Trophoblast cell (in vitro differentiated cells and primary cell): ENCODE results near the gene TXNDC5.

Source experiments
- DNase-seq, 2 donors: peaks; one replicate each; pipeline ENCODE4 v3.0.0-alpha.2; 2016
- H2AFZ ChIP-seq: 2 replicates; pipeline ENCODE4 v1.6.1; 2013; ENCODE audit warnings: low read length, moderate library complexity, mild to moderate bottlenecking; ENCODE audit not compliant: insufficient read depth, poor library complexity
- H2AK5ac ChIP-seq: 2 replicates; pipeline ENCODE4 v1.6.1; 2013; ENCODE audit warnings: mild to moderate bottlenecking, low read length
- H2BK120ac ChIP-seq: 2 replicates; pipeline ENCODE4 v1.6.1; 2013; ENCODE audit warnings: low read length, mild to moderate bottlenecking, moderate library complexity; ENCODE audit not compliant: insufficient read depth, poor library complexity
- H2BK12ac ChIP-seq: 2 replicates; pipeline ENCODE4 v1.6.1; 2013; ENCODE audit warnings: mild to moderate bottlenecking, low read length, moderate library complexity
- H2BK5ac ChIP-seq: 2 replicates; pipeline ENCODE4 v1.6.1; 2013; ENCODE audit warnings: low read length, low read depth, moderate library complexity, mild to moderate bottlenecking; ENCODE audit not compliant: poor library complexity
- H3K14ac ChIP-seq: 2 replicates; pipeline ENCODE4 v1.6.1; 2013; ENCODE audit warnings: mild to moderate bottlenecking, low read length
- H3K18ac ChIP-seq: 2 replicates; pipeline ENCODE4 v1.6.1; 2013; ENCODE audit warnings: mild to moderate bottlenecking, low read length
- H3K23ac ChIP-seq: 2 replicates; pipeline ENCODE4 v1.6.1; 2013; ENCODE audit warnings: low read length
- H3K27ac ChIP-seq: 2 replicates; pipeline ENCODE4 v1.5.1; 2013; ENCODE audit warnings: low read depth, mild to moderate bottlenecking, inconsistent platforms, low read length, moderate library complexity
- H3K27me3 ChIP-seq: 2 replicates; pipeline ENCODE4 v1.6.1; 2013; ENCODE audit warnings: inconsistent platforms, mild to moderate bottlenecking, low read length, moderate library complexity; ENCODE audit not compliant: insufficient read depth
- H3K36me3 ChIP-seq, 2 experiments: 1 replicate in 1 of 2; 2 replicates in 1 of 2; pipeline ENCODE4 v1.6.1; 2013; ENCODE audit warnings: low read length in 2 of 2, mild to moderate bottlenecking in 2 of 2, moderate library complexity in 1 of 2; ENCODE audit not compliant: insufficient read depth in 2 of 2, control insufficient read depth in 1 of 2
- H3K4ac ChIP-seq: 2 replicates; pipeline ENCODE4 v1.6.1; 2013; ENCODE audit warnings: low read depth, mild to moderate bottlenecking, low read length, moderate library complexity
- H3K4me1 ChIP-seq, 2 experiments: 1 replicate in 1 of 2; 2 replicates in 1 of 2; pipeline ENCODE4 v1.6.1; 2013; ENCODE audit warnings: low read length in 2 of 2, mild to moderate bottlenecking in 2 of 2, moderate library complexity in 1 of 2; ENCODE audit not compliant: insufficient read depth in 2 of 2, control insufficient read depth in 1 of 2
- H3K4me2 ChIP-seq: 2 replicates; pipeline ENCODE4 v1.6.1; 2013; ENCODE audit warnings: inconsistent platforms, mild to moderate bottlenecking, low read length, moderate library complexity
- H3K4me3 ChIP-seq: 2 replicates; pipeline ENCODE4 v1.5.1; 2013; ENCODE audit warnings: mild to moderate bottlenecking, low read depth, low read length, inconsistent platforms
- H3K79me1 ChIP-seq: one replicate; pipeline ENCODE4 v1.6.1; 2013; ENCODE audit warnings: low read length
- H3K79me2 ChIP-seq: 2 replicates; pipeline ENCODE4 v1.6.1; 2013; ENCODE audit warnings: low read length, mild to moderate bottlenecking; ENCODE audit not compliant: control insufficient read depth, insufficient read depth, poor library complexity
- H3K9ac ChIP-seq: 2 replicates; pipeline ENCODE4 v1.6.1; 2013; ENCODE audit warnings: mild to moderate bottlenecking, low read length
- H3K9me3 ChIP-seq: 2 replicates; pipeline ENCODE4 v1.6.1; 2013; ENCODE audit warnings: low read depth, mild to moderate bottlenecking, control low read depth, inconsistent platforms, low read length; ENCODE audit not compliant: insufficient read depth
- H4K12ac ChIP-seq: 2 replicates; pipeline ENCODE4 v1.6.1; 2013; ENCODE audit warnings: low read depth, mild to moderate bottlenecking, low read length, moderate library complexity
- H4K8ac ChIP-seq: 2 replicates; pipeline ENCODE4 v1.6.1; 2013; ENCODE audit warnings: low read depth, mild to moderate bottlenecking, low read length, moderate library complexity
- H4K91ac ChIP-seq: one replicate; pipeline ENCODE4 v1.6.1; 2013; ENCODE audit warnings: low read depth, mild to moderate bottlenecking, low read length, moderate library complexity
- WGBS: extraction: QIAGEN DNeasy Blood & Tissue Kit; methylation state at CpG from one replicate; pipeline ENCODE4 v1.1.7; 2013; ENCODE audit warnings: missing lambda C conversion rate; ENCODE audit not compliant: insufficient read length, insufficient coverage; ENCODE audit errors: extremely low coverage; 5-methylcytosine and 5-hydroxymethylcytosine counted together

Gene TXNDC5

GRCh38 chr6:7939184-7939863 is 28.7 kb upstream of the TXNDC5 start:
- Histone ChIP-seq H3K18ac (no peak overlapping the region), H3K79me2 (no peaks in the 10 kb centered on the region), H3K4ac (no peak overlapping the region), H2BK12ac (no peak overlapping the region), H3K14ac (no peak overlapping the region), H3K79me1 (no peaks in the 10 kb centered on the region), H3K27me3 (no peaks in the 10 kb centered on the region), H3K36me3 (no peaks in the 10 kb centered on the region), H4K8ac (no peak overlapping the region), H3K23ac (no peak overlapping the region), H3K4me2 (no peak overlapping the region), H3K9me3 (no peaks in the 10 kb centered on the region), H3K4me3 (no peak overlapping the region), H2AFZ (no peak overlapping the region), H2BK5ac (no peak overlapping the region), H3K4me1 (no peaks in the 10 kb centered on the region), H4K91ac (no peak overlapping the region), H2BK120ac (no peak overlapping the region), H2AK5ac (no peak overlapping the region), H3K27ac (no peak overlapping the region), H4K12ac (no peak overlapping the region), H3K9ac (no peak overlapping the region)
- WGBS, result no CpG with 5 or more reads among the region's 11 CpGs
- no peak for DNase-seq

- no peak overlapping the region for H2BK12ac ChIP-seq
- H3K9ac ChIP-seq, result no peak overlapping the region
- H3K27me3 ChIP-seq, result no peaks in the 10 kb centered on the region
- no peaks in the 10 kb centered on the region for H3K79me1 ChIP-seq
- H3K79me2 ChIP-seq, result no peaks in the 10 kb centered on the region
- H3K18ac ChIP-seq, result no peak overlapping the region
- H3K4me3 ChIP-seq, result no peak overlapping the region
- no peak overlapping the region for H2AK5ac ChIP-seq
- H4K8ac ChIP-seq, result no peak overlapping the region
- no peak overlapping the region for H3K14ac ChIP-seq
- no peak overlapping the region for H2BK5ac ChIP-seq
- no peak overlapping the region for H3K4ac ChIP-seq
- H4K12ac ChIP-seq, result no peak overlapping the region
- no peak overlapping the region for H3K4me2 ChIP-seq
- no peak for DNase-seq
- H3K9me3 ChIP-seq, result no peaks in the 10 kb centered on the region
- no peak overlapping the region for H2BK120ac ChIP-seq
- H3K23ac ChIP-seq, result no peak overlapping the region
- no peaks in the 10 kb centered on the region for H3K4me1 ChIP-seq
- H3K27ac ChIP-seq, result no peak overlapping the region
- no peaks in the 10 kb centered on the region for H3K36me3 ChIP-seq
- H4K91ac ChIP-seq, result no peak overlapping the region
- H2AFZ ChIP-seq, result no peak overlapping the region
- no CpG with 5 or more reads among the region's 4 CpGs for WGBS
These were observed 28.1 kb upstream of the TXNDC5 start for GRCh38 chr6:7938562-7939183.

DNA sequence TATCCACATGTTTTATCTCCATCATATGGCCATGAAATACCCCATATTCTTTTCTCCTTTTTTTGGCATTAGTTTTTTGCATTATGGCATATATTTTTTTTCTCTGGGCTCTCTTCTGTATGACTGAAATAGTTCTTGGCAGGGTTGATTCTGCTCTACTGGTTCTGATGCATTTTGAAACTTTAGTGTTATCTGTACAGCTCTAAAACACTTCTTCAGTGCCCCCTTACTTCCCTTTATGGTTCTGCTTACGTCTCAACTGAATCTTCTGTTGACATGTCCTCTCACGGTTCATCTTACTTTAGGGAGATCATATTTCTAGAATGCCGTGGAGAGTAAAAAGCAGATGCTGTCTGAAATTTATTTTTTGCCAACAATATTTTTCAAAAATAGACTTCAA is 23.2 kb upstream of the TXNDC5 start:
- Histone ChIP-seq H3K79me2 (no peaks in the 10 kb centered on the region), H3K18ac (no peak overlapping the region), H3K4me3 (no peak overlapping the region), H3K36me3 (no peaks in the 10 kb centered on the region), H3K9ac (no peak overlapping the region), H3K9me3 (no peaks in the 10 kb centered on the region), H3K4me2 (no peak overlapping the region), H3K4ac (no peak overlapping the region), H2BK120ac (no peak overlapping the region), H2AFZ (no peak overlapping the region), H3K4me1 (no peaks in the 10 kb centered on the region), H2BK12ac (no peak overlapping the region), H4K91ac (no peak overlapping the region), H4K12ac (no peak overlapping the region), H3K79me1 (no peaks in the 10 kb centered on the region), H2BK5ac (no peak overlapping the region), H4K8ac (no peak overlapping the region), H3K27ac (no peak overlapping the region), H3K23ac (no peak overlapping the region), H3K14ac (no peak overlapping the region), H2AK5ac (no peak overlapping the region), H3K27me3 (no peaks in the 10 kb centered on the region)
- WGBS, result no CpG with 5 or more reads among the region's 3 CpGs
- no peak for DNase-seq

- Histone ChIP-seq H3K4me1 (no peaks in the 10 kb centered on the region), H3K27me3 (no peaks in the 10 kb centered on the region), H3K27ac (no peak overlapping the region), H3K9me3 (no peaks in the 10 kb centered on the region), H3K4ac (no peak overlapping the region), H4K8ac (no peak overlapping the region), H3K4me2 (no peak overlapping the region), H3K9ac (no peak overlapping the region), H2BK12ac (no peak overlapping the region), H2BK120ac (no peak overlapping the region), H2AK5ac (no peak overlapping the region), H4K12ac (no peak overlapping the region), H3K14ac (no peak overlapping the region), H3K79me1 (no peaks in the 10 kb centered on the region), H2AFZ (no peak overlapping the region), H3K23ac (no peak overlapping the region), H3K18ac (no peak overlapping the region), H2BK5ac (no peak overlapping the region), H3K4me3 (no peak overlapping the region), H3K79me2 (no peaks in the 10 kb centered on the region), H3K36me3 (no peaks in the 10 kb centered on the region), H4K91ac (no peak overlapping the region)
- no peak for DNase-seq
- no CpG with 5 or more reads among the region's 2 CpGs for WGBS
These were observed 22.0 kb upstream of the TXNDC5 start for GRCh38 chr6:7932625-7933024.
